SU-DHL-6 (cell line): ENCODE data around the gene ZSWIM3.

Experiments used
- H2AFZ ChIP-seq: fragments of 200-600 bp; sonication (generic); 2 replicates; pipeline ENCODE4 v1.6.1; 2014; ENCODE audit warnings: low read depth, mild to moderate bottlenecking, moderate library complexity, mixed read lengths, antibody characterized with exemption, low read length; ENCODE audit not compliant: severe bottlenecking
- H3F3A ChIP-seq: fragments of 200-600 bp; shearing (Covaris generic); 2 replicates; pipeline ENCODE4 v1.6.0; 2016; ENCODE audit warnings: antibody characterized with exemption, mild to moderate bottlenecking; ENCODE audit not compliant: insufficient read depth
- H3K27ac ChIP-seq: fragments of 200-600 bp; sonication (generic); 2 replicates; pipeline ENCODE4 v1.5.1; 2016; ENCODE audit warnings: low read depth, mild to moderate bottlenecking, low read length, moderate library complexity, mixed read lengths
- H3K27me3 ChIP-seq: fragments of 200-600 bp; sonication (generic), shearing (Covaris generic); 2 replicates; pipeline ENCODE4 v1.6.0; 2014; ENCODE audit warnings: mild to moderate bottlenecking, low read length
- H3K36me3 ChIP-seq: fragments of 200-600 bp; sonication (generic); 2 replicates; pipeline ENCODE4 v1.6.1; 2014; ENCODE audit warnings: mild to moderate bottlenecking, low read length, mixed read lengths
- H3K4me2 ChIP-seq: fragments of 300-600, 200-600 bp; shearing (Covaris generic), sonication (generic); 2 replicates; pipeline ENCODE4 v1.6.0; 2014; ENCODE audit warnings: low read length, low read depth, mild to moderate bottlenecking; ENCODE audit not compliant: poor library complexity, severe bottlenecking
- H3K4me3 ChIP-seq: fragments of 200-600 bp; sonication (generic); 2 replicates; pipeline ENCODE4 v1.5.1; 2014; ENCODE audit warnings: antibody characterized with exemption, low read length, mild to moderate bottlenecking, mixed read lengths; ENCODE audit not compliant: insufficient read depth, poor library complexity, severe bottlenecking
- H3K79me2 ChIP-seq: fragments of 200-600 bp; sonication (generic); 2 replicates; pipeline ENCODE4 v1.6.1; 2014; ENCODE audit warnings: mild to moderate bottlenecking, low read length, moderate library complexity; ENCODE audit not compliant: insufficient read depth
- H3K9ac ChIP-seq: fragments of 200-600 bp; sonication (generic); 2 replicates; pipeline ENCODE4 v1.7.0; 2014; ENCODE audit warnings: mild to moderate bottlenecking, low read length
- H3K9me2 ChIP-seq: fragments of 200-600 bp; sonication (generic); replicated peaks from 2 replicates; pipeline ENCODE4 v1.6.1; 2014; ENCODE audit warnings: low read length; ENCODE audit not compliant: insufficient read depth
- H3K9me3 ChIP-seq: fragments of 200-600 bp; sonication (generic); 2 replicates; pipeline ENCODE4 v1.6.1; 2014; ENCODE audit warnings: low read length, mixed read lengths; ENCODE audit not compliant: insufficient read depth
- H4K20me1 ChIP-seq: fragments of 200-600 bp; sonication (generic); 2 replicates; pipeline ENCODE4 v1.6.1; 2014; ENCODE audit warnings: low read depth, mild to moderate bottlenecking, antibody characterized with exemption, low read length, moderate library complexity, mixed read lengths
- CTCF ChIP-seq: fragments of 200-600 bp; sonication (generic); IDR thresholded peaks from one replicate; pipeline ENCODE4 v1.5.1; 2017; ENCODE audit warnings: antibody characterized with exemption, mild to moderate bottlenecking, low read length, moderate library complexity; ENCODE audit not compliant: insufficient read depth, poor library complexity, severe bottlenecking
- EZH2phosphoT487 ChIP-seq: fragments of 200-600 bp; sonication (generic), shearing (Covaris generic); conservative IDR thresholded peaks from 2 replicates; pipeline ENCODE4 v1.6.1; 2018; ENCODE audit warnings: mild to moderate bottlenecking, antibody characterized with exemption, low read length, moderate library complexity, mixed read lengths

Gene ZSWIM3

GRCh38 chr20:45913116-45913515, 55.7 kb downstream of the ZSWIM3 start:
- no peaks in the 10 kb centered on the region for H3K79me2 ChIP-seq
- no peaks in the 10 kb centered on the region for H3K9me3 ChIP-seq
- no peaks in the 10 kb centered on the region for H3K36me3 ChIP-seq
- H3K9me2 ChIP-seq = no peaks in the 10 kb centered on the region
- no peak overlapping the region for H2AFZ ChIP-seq
- no peaks in the 10 kb centered on the region for H3K27me3 ChIP-seq
- no peak overlapping the region for H3K4me2 ChIP-seq
- no peak for TF ChIP-seq EZH2phosphoT487
- no peak for TF ChIP-seq CTCF
- no peaks in the 10 kb centered on the region for H4K20me1 ChIP-seq
- no peak overlapping the region for H3K27ac ChIP-seq
- H3K4me3 ChIP-seq = no peak overlapping the region
- H3K9ac ChIP-seq = no peak overlapping the region
- H3F3A ChIP-seq = no peaks in the 10 kb centered on the region

- Histone ChIP-seq H3K9me2 (no peaks in the 10 kb centered on the region), H2AFZ (no peak overlapping the region), H3K9me3 (no peaks in the 10 kb centered on the region), H4K20me1 (no peaks in the 10 kb centered on the region), H3K4me3 (no peak overlapping the region), H3K9ac (no peak overlapping the region), H3K4me2 (no peak overlapping the region), H3K36me3 (no peaks in the 10 kb centered on the region), H3K27me3 (no peaks in the 10 kb centered on the region), H3K79me2 (no peaks in the 10 kb centered on the region), H3K27ac (no peak overlapping the region), H3F3A (no peaks in the 10 kb centered on the region)
- TF ChIP-seq CTCF (no peak), EZH2phosphoT487 (no peak)
Measured at GRCh38 chr20:45917790-45918141, 60.4 kb downstream of the ZSWIM3 start.

GRCh38 chr20:45918182-45918737, 60.8 kb downstream of the ZSWIM3 start:
- Histone ChIP-seq H4K20me1 (no peaks in the 10 kb centered on the region), H3K9me2 (no peaks in the 10 kb centered on the region), H3K27me3 (no peaks in the 10 kb centered on the region), H3K9ac (no peak overlapping the region), H3K27ac (no peak overlapping the region), H3K9me3 (no peaks in the 10 kb centered on the region), H2AFZ (no peak overlapping the region), H3F3A (no peaks in the 10 kb centered on the region), H3K36me3 (no peaks in the 10 kb centered on the region), H3K4me3 (no peak overlapping the region), H3K4me2 (no peak overlapping the region), H3K79me2 (no peaks in the 10 kb centered on the region)
- no peak for TF ChIP-seq EZH2phosphoT487
- no peak for TF ChIP-seq CTCF
